Inflammatory macrophage (primary cell): Measurements from ENCODE around the gene IGSF21.

Source experiments
- DNase-seq, 2 donors: peaks; one replicate each; pipeline ENCODE4 v3.0.0-alpha.2; 2020 to 2022

The IGSF21 gene

DNA sequence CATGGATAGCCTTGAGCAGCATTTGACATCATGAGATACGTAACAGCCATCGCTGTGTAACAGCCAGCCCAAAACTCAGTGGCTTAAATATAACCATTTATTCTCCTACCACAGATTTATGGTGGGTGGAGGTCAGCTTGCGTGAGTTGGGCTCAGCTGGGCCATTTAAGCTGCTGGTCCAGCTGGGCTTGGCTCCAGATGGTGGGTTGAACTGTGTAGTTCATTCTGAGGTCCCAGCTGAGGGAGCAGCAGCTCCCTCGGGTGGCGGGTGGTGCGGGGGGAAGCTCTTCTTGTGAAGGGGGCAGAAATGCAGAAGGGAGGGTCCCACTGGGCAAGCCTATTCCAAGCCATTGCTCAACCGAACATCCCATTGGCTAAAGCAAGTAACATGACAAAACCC, 75.9 kb downstream of the IGSF21 start:
- DNase-seq: no peak

DNA sequence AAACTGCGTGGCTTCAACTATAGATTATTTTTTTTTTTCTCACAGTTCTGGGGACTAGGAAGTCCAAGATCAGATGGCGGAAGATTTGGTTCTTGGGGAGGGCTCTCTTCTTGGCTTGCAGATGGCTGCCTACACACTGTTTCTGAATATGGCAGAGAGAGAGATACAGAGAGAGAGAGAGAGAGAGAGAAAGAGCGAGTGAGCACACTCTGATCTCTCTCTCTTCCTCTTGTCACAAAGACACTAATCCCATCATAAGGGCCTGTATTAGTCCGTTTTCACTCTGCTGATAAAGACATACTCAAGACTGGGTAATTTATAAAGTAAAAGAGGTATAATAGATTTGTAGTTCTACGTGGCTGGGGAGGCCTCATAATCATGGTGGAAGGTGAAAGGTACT, 79.5 kb downstream of the IGSF21 start:
- no peak for DNase-seq

DNA sequence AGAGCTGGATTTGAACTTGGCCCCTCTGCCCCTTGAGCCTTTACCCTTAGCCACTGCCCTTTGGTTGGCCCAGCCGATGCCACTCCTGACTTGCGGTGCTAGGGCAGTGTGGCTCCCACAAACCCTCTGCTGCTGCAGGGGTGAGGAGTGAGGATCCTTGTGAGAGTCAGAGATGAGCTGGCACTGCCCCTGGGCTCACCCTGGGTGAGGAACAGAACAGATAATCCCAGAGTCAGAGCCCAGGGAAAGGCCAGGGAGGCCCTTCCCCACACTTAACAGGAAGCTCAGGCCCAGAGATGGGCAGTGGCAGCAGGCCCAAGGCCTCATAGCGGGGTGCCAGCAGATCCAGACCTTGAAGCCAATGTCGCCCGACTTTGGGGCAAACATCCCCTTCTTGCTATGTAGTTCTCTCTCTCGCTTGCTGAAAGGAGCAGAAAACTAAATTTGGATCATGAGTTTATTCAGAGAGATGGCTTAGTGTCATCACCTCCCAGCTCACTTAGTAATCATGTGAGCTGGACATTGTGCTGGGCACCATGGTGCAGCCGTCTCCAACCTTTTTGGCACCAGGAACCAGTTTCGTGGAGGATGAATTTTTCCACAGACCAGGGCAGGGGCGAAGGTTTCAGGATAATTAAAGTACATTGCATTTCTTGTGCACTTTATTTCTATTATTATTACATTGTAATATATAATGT, 81.4 kb downstream of the IGSF21 start:
- no peak for DNase-seq

DNA sequence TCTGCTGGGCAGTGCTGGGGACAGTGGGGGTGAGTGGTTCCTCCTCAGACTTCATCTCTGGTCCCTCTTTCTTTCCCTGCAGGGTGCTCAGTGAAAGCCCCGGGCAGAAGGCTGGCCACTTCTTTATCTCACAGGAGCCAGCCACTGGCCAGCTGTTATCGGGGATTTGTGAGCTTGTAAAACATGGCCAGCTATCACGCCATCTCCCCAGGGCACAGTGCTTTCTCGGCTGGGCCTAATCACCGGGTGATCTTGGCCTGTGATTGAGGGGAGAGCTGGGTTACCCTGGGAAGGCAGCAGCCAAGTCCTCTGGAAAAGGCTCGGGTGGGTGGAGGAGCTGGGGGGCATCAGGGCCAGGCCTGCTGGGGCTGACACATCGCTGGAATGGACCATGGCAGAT, 83.0 kb downstream of the IGSF21 start:
- no peak for DNase-seq

DNA sequence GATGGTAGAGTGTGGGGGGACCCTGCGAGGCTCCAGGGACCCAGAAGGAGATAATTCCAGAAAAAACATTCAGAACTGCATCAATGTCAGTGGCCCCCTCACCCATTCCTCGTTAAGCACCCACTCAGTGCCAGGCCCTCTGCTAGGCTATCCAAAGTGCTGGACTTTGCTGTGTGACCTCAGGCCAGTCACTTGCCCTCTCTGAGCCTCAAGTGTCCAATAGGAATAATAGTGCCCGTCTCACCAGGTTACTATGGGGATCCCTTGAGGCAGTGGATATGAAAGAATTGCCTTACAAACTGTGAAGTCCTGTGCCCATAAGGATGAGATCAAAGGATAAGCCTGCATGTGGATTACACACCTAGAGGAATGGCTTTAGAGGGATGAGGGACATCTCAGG, 83.4 kb downstream of the IGSF21 start:
- DNase-seq: no peak

DNA sequence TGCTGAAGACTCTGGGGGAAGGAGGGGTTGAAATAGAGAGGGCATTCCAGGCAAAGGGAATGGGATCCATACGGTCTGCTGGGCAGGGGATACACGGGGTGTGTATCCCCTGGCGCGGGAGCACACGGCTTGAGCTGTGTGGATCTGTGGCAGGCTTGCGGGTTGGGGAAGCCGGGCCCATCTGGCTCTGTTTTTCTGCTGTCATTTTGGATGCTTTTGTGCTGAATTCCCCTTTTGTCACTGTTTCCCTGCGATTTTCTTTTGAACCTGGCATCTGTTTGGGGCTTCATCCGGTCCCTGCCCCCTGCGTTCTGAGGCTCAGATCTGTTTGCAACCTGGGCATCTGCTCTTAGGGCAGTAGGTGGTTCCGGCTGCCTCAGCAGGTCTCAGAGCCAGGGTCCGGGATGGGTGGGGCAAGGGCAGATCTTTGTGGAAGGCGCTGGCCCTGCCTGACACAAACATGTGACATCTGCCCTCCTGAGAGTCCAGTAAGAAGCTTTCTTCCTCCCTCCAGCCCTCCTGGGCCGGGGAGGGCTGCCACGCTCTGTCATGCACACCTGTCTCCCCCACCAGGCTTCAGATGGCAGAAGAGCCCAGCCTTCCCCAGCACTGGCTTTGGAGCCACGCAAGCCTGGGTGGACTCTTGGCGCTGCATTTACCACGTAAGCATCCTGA, 84.0 kb downstream of the IGSF21 start:
- DNase-seq: no peak

DNA sequence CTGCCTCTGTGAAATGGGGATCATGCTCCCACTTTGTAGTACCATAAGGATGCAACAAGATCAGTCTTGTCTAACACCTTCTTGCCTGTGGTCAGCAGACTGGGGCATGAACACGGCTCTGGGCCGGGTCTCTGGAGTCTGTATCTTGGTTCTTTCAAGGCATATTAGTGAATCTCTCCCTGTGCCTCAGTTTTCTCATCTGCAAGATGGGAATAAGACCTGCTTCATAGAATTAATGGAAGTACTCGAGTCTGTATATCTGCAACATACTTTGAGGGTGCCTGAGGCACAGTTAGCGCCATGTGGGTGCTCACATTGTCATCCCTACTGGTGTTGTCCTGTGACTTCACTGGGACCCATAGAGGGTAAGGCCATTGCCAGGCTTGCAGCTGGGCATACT, 84.6 kb downstream of the IGSF21 start:
- DNase-seq: no peak

DNA sequence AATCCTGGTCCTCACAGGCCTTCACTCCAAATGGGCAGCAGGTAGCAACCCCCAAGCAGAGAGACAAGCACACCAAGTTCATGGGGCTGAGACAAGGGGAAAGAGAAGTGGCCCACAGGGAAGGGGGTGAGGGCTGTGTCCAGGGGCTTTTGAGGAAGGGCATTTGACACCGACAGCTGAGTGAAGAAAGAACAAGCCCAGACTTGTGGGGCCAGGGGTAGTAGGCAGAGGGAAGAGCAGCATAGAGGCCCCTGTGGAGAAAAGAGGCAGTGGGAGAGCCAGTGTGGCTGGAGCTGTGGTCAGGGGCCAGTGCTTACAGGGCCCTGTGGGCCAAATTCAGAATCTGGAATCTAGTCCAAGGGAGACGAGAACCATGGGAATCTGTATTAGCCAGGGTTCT, 85.4 kb downstream of the IGSF21 start:
- DNase-seq: no peak

DNA sequence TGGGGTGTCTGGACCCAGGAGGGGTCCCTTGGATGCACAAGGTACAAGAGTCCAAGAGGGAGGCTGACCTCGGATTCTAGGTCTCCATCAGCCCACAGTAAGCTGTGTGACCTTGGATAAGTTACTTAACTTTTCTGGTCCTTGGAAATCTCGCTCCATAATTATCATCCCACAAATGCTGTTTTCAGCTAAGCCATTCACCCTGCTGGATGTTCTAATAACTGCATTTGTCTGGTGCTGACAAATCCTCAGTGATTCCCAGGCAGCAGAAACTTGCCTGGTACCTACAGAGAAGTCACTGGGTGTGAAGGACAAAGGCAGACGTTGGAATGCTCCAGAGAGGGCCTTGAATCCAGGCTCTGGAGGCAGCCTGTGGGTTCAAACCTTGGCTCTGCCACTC, 89.7 kb downstream of the IGSF21 start:
- no peak for DNase-seq

DNA sequence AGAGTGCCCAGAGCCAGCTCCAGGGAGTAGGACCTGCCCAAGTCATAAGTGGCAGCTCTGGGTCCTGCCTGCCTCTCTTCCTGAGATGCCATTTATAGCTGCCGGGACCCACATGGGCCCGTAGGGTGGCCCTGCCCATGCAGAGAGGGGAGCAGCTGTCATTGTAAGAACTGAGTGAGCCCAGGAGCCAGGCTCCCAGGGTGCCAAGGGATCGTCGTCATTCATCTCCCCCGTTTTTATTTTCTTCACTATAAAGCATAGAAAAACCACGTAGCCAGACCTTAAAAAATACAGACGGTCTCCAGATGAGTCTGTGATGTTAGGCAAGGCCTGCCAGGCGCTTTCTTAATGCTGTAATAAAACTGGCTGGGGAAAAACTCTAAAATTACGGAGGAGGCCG, 90.7 kb downstream of the IGSF21 start:
- no peak for DNase-seq

DNA sequence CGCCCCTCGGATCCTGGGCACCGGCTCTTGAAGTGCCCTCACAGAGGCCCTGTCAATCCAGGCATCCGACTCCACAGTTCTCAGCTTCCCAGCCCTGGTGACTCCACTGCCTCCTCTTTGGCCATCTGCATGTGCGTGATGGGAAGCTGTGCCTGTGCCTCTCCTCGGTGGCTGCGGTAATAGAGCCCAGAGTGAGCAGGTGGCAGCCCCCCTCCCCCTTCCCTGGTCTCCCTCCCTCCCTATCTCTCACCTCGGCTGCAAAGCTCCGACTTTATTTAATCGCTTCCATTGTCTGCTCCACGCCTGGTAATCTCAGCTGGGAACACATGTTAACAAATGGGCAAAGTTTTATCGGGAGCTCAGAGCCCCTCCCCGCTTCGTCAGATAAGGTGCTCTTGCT, 91.9 kb downstream of the IGSF21 start:
- no peak for DNase-seq

DNA sequence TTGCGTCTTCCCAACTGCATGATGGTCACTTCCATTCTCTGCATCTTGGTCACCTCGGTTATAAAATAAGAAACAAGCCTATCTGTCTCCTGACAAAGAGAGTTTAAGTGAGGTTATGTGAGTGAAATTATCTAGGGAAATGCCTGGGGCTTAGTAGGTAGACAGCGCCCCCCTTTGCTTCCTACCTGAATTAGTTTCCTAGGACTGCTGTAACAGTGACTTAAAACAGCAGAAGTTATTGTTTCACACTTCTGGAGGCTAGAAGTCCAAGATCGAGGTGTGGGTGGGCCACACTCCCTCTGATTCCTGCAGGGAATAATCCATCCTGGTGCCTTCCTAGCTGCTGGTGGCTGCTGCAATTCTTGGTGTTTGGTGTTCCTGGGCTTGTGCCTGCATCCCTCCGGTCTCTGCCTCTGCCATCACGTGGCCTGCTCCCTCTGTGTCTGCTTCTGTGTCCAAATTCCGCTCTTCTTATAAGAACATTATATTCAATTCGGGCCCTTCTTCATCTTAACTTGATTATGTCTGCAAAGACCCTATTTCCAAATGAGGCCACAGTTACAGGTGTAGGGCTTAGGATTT, 92.6 kb downstream of the IGSF21 start:
- DNase-seq: peak; percentile 8 to 22

DNA sequence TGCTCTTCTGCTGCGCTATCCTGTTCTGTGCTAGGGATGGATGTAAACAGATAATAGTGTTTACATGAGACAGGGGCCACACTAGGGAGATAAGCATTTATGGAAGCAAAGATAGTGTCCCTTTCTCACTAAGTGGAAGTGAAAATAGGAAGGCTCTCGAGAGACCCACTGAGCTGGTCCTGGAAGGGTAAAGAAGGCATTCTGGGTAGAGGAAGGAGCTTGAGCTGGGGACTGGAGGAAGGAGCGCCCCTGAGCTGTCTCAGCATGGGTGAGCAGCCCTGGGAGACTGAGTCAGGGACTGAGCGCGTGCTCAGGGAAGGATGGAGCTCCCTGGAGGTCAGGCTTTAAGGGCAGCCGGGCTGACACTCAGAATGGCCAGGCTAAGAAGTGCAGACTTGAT, 93.3 kb downstream of the IGSF21 start:
- no peak for DNase-seq

DNA sequence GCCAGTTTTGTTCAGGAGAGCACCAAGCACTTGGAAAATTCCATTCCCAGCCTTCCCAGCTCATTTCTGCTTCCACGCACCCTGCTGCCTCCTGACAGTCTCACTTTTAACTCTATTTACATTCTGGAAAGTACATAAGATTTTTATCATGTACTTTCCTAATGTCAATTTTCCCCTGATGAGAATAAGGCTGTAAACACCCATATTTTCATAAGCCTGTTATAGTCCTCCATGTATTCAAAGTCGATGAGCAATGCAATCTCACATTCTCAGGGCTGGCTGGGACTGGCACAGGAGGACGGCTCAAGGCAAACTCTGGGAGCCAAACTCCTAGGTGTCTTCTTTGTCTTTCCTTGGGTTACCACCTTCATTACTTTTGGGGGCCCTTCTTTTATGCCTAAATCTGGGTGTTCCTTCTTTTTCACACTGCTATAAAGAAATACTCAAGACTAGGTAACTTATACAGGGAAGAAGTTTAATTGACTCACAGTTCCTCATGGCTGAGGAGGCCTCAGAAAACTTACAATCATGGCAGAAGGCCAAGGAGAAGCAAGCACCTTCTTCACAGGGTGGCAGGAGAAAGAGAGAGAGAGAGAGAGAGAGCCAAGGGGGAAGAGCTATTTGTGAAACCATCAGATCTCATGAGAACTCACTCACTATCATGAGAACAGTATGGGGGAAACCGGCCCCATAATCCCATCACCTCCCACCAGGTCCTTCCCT, 94.6 kb downstream of the IGSF21 start:
- DNase-seq: no peak

DNA sequence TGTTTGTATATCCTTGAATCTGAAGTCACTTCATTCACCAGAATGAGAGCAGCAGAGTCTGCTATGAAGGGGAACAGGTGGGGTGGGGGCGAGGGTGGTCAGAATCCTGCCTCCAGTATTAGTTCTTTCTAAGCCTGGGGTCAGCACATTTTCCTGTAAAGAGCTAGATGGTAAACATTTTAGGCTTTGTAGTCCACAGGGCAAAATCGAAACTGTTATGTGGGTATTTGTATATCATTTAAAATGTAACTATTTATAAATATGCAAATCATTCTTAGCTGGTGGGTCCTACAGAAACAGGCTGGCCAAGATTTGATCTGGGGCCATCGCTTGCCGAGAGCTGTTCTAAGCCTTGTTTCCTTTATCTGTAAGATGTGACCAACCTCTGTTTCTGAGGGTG, 96.0 kb downstream of the IGSF21 start:
- no peak for DNase-seq

DNA sequence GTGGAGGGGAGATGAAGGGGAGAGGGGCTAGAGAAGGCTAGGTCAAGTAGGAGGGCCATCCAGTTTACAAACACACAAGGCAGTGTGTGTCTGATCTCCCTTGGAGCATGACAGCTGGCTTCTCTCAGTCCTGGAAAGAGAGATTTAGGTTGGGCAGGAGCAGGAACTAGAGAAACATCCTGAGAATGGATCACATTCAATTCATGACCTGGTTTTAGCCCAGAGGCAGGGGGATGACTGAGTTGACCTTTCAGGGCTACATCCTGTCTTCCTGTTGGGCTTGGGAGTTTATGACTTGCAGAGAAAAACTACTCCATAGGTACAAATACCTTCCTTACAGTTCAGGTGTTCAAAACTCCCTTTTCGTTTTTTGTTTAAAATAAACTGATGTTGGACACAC, 97.0 kb downstream of the IGSF21 start:
- no peak for DNase-seq

DNA sequence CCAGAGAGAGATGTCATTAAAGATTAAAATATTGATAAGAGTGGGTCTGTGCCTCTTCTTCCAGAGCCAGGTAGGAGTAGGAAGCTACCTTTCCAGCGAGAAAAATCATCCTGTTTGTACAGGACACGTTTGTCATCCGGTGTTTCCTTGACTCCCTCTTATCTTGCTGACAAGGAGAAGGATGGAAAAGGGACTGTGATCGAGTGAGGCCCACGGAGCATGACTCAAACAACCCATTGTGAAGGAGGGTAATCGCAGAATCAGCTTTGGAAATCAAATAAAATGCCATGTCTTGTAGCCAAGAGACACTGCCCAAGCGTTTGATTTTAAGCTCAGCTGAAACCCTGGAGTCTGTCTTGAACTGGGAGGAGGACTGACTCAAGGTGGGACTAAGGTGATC, 97.7 kb downstream of the IGSF21 start:
- DNase-seq: no peak

DNA sequence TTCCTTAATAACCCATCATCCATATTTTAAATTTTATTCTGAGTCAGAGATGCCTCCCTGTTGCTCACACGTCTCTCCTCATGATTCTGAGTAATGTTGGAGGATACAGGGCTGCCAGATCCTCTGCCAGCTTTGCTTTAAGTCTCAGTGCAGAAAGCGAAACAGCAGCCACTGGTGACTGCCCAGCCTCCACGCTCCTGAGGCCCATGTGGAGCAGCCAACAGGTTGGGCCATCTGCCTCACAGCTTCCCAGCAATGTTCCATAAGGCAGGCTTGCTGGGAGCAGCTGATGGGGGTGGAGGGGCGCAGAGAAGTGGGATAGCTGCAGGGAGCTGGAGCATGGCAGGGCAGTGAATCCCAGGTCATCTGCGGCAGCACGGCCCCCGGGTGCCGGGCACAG, 104.2 kb downstream of the IGSF21 start:
- no peak for DNase-seq

DNA sequence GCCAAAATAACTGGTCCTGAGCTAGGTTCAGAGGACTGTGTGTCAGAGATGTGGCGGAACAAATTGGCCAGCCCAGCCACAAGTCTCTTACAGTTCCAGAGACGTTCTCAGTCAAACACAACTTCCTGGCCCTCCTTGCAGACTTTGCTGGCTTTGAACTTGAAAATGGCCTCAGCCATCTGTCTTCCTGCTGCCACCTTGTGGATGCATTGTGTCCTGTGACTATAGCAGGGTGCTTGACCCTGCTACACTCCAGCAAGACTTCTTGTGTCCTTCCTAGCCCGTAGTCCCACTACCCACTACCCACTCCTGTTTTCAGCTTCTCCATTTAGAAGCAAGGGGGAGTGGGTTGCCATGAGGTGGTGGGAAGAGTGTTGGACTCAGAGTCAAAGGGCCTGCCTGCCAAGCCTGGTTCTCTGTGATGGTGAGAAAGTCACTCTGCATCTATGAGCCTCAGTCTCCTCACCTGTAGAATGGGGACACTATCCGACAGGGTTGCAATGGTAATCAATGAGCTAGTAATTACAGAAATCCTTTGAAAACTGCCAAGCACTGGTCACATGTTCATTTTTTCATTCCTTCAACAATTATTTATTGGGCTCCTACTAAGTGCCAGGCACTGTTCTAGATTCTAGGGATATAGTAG, 109.9 kb downstream of the IGSF21 start:
- peak; percentile 33 to 58 for DNase-seq

DNA sequence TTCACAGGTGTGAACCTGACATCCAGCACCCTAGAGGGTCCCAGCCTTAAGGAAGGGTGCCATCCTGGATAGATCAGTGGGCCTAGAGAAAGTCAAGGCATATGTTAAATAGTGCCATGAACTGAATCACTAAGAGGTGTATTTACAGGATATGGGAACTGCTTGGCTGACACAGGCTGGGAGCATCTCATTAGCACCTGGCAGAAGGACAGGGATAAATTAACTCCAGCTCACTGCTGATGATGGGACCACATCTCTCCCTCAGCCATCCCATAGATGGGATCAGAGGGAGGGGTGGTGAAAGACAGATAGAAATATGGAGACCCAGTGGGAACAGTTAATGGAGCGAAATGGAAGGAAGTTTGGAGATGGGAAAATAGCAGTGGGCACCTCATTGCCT, 122.0 kb downstream of the IGSF21 start:
- DNase-seq: no peak

DNA sequence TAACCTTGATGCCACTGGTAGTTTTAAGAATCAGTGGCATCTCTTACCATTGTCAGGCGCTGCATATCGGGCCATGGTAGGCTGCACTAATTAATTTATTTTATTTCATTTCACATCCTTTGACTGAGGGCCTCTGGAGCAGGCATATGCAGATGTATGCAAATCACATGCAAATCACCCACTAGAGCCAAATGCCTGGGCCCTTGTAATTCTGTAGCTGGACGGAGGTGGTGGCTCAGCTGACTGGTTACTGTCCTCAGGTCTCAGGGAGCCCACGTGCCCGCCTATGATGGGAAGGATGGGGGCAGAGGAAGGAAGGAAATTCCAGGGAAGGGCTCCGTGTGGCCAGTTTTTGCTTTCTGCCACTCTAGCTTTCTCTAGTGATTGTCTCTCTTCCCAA, 122.7 kb downstream of the IGSF21 start:
- DNase-seq: no peak

DNA sequence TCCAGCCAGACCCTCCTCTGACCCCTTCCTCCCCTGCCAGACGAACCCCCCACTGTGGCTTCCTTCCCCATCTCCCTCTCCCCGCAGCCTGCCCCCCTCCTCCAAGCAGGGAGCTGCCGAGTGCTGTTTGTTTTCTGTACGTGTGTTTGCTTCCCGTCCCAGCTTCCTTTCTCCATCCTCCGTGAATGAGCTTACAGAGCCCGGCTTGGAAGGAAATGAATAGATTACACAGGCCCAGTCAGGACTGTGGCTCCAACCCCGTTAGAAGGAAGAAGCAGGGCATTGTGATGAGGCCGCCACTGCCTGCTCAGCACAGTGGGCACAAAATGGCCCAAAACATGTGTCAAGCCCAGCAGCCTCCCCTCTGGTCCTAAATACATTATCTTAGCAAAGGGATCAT, 123.2 kb downstream of the IGSF21 start:
- DNase-seq: no peak

DNA sequence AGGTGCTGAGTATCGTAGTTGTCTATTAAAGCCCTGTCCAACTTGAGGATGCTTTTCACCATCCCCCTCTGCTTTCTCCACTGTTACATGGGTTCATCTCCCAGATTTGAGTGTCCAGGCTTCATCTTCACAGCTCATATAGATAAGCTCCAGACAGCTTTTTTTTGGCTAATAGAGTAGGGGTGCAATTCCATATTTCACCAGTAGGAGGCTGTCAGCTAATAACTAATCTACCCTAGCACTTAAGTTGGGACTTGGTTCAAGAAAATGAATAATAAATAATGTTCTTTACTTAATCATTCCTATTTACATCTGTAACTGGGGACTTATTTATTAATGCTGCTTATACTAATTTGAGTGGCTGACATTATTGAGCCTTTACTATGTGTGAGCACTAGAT, 124.5 kb downstream of the IGSF21 start:
- no peak for DNase-seq
